ENCODE measurements around the gene AQP6.

Gene AQP6

DNA sequence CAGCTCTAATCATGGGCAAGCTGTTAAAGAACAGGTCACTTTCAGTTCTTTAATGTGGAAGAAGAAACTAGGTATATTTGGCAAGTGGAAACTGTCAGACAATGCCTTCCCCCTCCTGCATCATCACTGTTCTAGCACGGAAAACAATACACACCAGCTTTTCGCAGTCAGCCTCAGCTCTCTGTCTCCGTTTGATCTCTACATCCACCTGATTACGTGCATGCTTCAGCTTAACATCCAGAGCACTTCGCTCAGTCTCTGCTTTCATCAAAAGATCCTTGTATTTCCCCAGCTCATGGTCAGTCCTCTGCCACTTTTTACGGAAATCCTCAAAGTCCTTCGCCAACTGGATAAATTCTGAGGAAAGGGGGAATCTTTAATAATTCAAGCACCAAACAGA, 33.5 kb downstream of the AQP6 start:
- no peak for DNase-seq

DNA sequence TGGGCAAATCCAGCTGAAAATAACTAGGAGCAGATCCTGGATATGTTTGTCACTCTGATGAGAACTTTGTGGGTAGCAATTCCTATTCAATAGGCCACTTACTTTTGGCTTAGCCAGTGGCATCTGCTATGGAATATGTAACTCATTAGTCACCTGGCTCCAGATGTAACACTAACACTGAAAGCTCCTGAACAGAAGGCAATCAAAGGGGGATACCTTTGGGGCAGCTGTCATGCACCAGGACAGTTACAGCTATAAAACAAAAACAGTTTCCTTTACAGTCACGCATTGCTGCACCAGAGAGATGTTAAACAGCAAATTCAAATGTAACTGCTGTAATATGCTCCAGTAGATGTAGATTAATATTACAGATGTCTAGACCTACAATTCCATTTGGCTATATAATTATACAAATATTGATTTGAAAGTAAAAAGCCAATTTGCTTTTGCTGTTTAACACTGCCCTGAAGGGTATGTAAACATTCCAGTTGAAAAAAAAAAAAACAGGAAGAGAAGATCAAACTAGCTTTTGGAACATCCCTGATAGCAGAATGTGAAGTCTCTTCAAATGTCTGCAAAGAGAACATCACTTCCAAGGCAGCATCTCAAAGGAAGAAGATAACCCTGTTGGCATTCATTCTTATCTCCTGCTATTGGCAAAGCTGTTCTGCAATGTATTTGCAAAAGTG, 34.2 kb downstream of the AQP6 start:
- no peak for DNase-seq

DNA sequence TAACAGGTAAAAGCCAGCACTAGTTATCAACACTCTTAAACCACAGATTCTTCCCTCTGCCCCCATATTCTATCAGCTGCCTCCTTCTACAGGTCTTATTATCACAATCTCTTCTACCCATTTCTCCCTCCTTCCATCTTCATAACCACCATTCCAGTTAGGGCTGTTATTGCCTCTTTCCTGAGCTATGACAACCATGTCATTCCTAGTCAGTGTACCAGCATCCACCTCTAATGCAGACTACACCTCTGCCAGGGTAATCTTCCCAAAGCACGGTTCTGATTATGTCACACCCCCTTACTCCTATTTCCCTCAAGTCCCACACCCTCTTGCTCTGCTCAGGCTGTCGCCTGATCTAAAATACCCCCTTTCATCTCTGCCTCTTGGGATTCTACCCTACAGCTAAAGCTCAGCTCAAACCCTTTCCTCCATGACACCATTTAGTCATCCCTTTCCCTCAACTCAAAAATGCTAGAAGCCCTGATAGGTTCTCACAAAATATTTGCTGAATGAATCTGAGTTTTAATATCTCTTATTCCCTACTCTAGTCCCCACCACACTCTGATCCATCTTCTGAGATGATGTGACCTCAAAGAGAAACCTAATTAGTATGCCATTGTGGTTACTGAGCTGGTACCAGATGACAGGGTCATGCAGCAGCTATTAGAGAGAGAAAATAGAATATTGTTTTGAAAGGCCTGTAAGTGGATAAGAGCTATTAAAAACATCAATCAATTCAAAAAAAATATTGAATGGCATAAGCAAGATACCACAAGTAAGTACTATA, 40.8 kb downstream of the AQP6 start:
- DNase-seq: no peak

DNA sequence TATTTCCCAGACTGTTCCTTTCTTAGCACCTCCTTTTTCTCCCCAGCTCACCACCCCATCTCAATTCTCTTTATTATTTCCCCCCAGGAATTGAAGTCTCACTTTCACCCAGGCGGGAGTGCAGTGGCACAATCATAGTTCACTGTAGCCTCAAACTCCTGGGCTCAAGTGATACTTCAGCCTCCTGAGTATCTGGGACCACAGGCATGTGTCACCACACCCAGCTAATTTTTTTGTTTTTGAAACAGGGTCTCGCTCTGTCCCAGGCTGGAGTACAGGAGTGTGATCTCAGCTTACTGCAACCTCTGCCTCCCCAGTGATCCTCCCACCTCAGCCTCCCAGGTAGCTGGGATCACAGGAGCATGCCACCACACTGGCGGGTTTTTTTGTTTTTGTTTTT, 41.6 kb downstream of the AQP6 start:
- no peak for DNase-seq

DNA sequence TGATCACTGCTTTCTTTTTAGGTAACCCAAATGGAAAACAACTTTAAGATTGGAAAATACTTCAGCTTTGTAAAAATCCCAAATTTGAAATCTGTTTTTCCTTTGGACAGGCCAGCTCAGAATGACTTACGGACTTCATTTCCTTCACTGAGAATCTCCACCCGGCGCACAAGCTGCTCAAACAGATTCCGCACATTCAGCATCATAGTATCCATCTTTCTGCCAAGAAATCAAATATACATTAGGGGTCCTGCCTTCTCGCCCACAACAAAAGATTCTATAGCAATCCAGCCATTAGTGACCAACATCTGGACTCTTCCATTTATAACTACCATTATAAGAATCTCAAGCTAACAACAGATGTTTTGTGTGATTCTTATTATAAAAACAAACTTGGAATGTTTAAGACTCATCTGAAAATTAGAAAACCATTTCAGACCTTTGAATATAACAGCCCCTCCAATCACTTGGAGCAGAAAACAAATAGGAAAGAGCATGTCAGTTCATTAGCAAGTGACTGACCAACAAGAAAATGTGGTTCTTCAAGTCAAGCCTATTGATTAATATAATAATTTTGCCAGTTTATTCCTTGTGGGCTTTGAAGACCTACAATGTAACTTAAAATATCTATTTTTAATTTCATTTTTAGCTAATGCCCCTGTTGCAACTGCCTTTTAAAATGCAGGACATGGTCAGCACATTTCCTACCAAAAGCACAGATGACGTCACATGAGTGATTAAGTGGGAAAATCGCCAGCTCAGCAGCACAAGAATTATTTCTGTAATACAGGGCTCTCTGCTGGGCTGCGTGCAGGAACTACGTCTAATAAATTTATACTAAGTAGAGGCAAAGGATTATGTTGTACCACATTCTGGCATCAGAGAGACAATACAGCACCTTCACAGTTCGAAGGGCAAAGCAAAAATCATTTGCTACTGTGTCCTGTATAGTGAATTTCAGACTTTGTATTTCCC, 44.0 kb downstream of the AQP6 start:
- DNase-seq: no peak

DNA sequence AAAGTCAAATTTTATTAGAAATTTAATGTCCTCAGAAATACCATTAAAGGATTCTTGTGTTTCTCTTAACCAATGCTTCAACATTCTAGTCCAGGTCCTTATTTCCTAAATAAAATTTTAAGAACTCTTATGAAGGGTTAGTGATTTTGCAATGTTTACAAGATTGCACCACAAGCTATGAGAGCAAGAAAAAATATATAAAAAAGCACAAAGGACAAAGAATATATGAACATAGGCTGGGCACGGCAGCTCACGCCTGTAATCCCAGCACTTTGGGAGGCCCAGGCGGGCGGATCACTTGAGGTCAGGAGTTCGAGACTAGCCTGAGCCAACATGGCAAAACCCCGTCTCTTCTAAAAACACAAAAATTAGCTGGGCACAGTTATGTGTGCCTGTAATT, 44.9 kb downstream of the AQP6 start:
- no peak for DNase-seq

DNA sequence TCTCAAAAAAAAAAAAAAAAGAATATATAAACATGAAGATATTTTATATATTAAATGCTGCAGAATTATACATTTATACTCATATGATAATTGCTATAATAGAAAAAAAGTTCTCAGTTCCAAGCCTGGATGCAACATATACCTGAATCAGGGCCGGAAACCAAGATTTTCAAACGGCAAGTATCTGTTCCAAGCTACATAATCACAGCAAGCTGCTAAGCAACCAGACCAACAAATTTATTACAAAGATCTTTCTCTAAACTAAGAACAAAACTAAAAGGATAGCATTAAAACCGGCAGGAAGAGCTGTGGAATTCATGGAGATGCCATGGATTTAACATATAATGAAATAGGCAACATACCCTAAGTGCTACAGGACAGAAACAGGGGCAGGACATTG, 45.4 kb downstream of the AQP6 start:
- DNase-seq: no peak

DNA sequence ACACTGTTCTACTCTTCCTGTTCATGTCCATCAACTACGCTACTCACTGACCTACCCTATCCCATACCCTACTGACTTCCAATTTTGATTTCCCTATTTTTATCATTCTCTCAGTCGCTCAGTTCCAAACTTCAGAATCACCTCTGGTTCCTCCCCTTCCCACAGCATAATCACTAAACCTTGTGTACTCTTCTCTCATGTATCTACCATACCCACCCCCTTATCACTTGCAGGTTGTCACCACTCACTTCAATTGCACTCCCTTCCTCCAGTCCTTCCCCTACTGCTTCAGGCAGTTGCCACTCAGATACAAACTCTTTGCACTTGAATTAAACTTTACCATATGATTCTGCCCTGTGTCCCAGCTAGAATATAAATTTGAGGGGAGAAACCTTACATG, 46.2 kb downstream of the AQP6 start:
- DNase-seq: no peak

DNA sequence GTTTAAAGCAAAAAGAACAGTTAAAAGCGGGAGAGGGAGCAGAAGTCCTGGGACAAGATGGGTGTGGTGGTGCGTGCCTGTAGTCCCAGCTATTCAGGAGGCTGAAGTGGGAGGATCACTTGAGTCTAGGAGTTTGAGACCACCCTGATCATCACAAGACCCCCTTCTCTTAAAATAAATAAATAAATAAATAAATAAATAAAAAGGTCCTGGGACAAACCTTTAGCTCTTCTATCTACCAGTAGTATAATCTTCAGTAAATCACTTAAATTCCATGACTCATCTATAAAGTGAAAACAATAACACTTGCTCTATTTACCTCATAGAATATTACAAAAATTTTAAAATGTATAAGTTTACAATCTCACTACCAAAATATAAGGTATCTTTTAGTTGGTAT, 46.8 kb downstream of the AQP6 start:
- DNase-seq: no peak

DNA sequence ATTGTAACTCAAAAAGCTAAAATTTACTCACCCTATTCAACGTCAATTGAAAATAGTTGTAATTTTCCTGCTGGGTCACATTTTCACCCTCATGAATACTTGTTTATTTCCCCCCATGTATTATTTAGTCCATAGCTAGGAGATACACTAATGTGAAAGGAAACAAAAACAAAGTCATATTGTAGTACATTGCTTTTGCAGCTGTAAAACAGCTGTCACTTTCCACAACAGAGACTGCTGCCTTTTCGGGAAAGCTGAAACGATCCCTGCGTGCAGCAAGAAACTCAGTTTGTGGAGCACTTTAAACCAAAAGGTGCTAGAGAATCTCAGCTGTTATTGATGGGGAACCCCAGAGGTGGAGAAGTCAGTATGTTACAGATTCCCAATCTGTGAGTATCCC, 48.3 kb downstream of the AQP6 start:
- DNase-seq: no peak

DNA sequence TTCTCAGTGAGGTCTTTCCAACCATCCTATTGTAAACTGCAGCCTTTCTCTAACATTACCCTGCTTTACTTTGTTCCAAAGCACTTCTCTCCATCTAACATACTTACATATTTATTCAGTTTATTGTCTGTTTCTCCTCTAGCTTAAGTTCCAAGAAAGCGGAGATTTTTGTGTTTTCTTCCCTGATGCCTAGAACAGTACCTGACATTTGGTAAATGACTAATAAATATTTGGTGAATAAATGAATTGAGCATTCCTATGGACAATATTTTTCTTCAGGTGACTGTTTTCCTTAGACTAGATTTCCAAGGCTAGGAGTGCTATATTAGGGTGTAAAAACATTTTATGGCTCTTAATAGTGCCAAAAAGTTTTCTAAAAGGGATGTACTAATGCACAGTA, 50.2 kb downstream of the AQP6 start:
- DNase-seq: no peak

DNA sequence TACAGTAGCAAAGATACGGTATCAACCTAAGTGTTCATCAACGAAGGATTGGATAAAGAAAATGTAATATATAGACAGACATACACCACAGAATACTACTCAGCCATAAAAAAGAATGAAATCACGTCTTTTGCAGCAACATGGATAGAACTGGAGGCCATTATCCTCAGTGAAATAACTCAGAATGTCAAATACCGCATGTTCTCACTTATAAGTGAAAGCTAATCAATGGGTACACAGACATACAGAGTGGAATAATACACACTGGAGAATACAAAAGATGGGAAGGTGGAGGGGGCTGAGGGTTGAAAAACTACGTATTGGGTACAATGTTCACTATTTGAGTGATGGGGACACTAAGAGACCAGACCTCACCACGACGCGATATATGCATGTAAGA, 51.5 kb downstream of the AQP6 start:
- DNase-seq: no peak

DNA sequence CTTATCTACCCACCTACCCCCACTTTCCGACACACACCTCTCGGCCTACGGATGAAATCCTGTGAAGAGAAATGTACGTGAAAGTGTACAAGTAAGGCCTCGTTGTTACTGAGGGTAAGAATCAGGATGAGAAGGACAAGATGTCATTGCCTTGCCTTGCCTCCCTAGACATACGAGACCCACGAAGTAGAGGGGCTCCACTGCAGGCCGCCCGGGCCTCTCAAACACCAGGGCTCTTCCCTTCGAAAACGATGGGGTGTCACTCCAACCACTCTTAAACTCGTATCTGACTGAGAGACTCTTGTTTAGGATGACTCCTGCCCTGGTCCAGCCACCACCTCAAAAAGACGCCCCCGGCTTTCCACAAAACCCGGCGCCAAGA, 52.0 kb downstream of the AQP6 start:
- no peak for DNase-seq

DNA sequence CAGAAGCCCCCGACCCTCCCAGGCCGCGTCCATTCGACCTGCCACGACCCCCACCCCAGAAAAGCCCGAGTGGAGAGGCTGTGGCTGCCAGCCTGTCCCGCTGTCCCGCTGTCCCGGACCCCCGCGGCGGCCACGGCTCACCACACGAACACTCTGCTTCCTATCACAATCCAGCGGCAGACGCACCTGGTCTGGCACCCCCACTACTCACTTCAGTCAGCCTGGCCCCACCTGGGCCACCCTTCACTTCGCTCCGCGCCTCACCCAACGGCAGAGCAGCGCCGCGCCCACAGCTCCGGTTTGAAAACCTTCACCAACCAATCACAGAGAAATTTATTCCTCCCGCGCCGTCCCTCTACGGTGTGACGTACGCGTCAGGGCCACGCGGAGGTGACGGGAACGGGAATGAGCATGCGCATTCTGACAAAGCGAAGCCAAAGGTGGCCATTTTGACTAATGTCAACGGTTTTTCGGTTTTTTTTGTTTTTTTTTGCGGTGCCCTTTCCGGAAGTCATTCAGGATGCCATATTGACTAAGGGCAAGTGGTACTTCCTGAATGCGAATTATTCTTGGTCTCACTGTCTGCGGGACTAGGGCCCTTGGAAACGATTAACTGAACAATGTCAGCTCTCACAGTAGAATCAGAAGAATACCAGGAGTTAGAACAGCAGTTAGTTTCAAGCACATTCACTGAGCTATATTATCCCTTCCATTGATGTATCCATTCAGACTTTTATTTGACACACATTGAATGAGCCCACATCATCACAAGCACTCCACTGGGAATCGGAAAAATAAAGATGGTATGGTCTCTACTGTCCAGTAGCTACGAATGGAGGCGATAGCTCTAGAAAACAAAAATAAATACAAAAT, 52.7 kb downstream of the AQP6 start, which contains the start of gene RACGAP1:
Gene RACGAP1, minus strand, starts transcription at position 308 of the 873 bp plus-strand sequence. CDS start 8,779 bp downstream, outside the sequence.
- DNase-seq: peak; percentile 87

DNA sequence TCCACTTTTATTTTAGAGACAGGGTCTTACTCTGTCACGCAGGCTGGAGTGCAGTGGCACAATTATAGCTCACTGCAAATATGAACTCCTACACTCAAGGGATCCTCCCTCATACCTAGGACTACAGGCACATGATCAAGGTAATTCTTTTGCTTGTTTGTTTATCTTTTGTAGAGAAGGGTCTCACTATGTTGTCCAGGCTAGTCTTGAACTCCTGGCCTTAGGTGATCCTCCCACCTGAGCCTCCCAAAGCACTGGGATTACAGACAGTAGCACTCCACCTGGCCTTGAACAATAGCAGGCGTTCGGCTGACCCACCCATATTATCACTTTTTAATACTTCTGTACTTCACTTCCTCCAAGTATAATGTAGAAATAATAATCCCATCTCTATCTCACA, 53.9 kb downstream of the AQP6 start:
- DNase-seq: no peak

Data from stimulated activated CD4-positive, alpha-beta T cell treated with anti-CD3 and anti-CD28 coated beads, Interleukin-12 subunit alpha, Interleukin-12 subunit beta, amount 100 ng/mL, for 4 hours (primary cell).